Activated T-helper 2 cell treated with anti-CD3 and anti-CD28 coated beads, Interferon-gamma antibody, Interleukin-2, Interleukin-4, amounts not matched to agents 10 μg/mL and 5 μg/mL and 100 μg/mL, durations not matched to agents 14 hours and 24 hours and 36 hours (primary cell): ENCODE results near the gene SERINC5. TPM values are rescaled to one million over a fixed set of nuclear protein-coding genes. Genes with fewer than 3 reads are reported as not detected.
"Not testable (repeated sequence)": the region's sequence is repeated elsewhere in the genome, so short reads cannot be mapped to it uniquely, and the experiment has no call there.

Experiments
- DNase-seq: peaks from one replicate; pipeline ENCODE4 v3.0.0; 2021; ENCODE audit warnings: low spot score
- H3K27ac Mint-ChIP-seq: one replicate; pipeline ENCODE4 v1.8.0; 2021; ENCODE audit warnings: mixed read lengths
- H3K27me3 Mint-ChIP-seq: one replicate; pipeline ENCODE4 v1.8.0; 2021; ENCODE audit warnings: low read depth, mixed read lengths
- H3K36me3 Mint-ChIP-seq: one replicate; pipeline ENCODE4 v1.8.0; 2021; ENCODE audit warnings: low read depth, mixed read lengths
- H3K4me1 Mint-ChIP-seq: one replicate; pipeline ENCODE4 v1.8.0; 2021; ENCODE audit warnings: low read depth, mixed read lengths
- H3K4me3 Mint-ChIP-seq: one replicate; pipeline ENCODE4 v1.8.0; 2021; ENCODE audit warnings: low read depth, mild to moderate bottlenecking, moderate library complexity, mixed read lengths
- H3K9me3 Mint-ChIP-seq: one replicate; pipeline ENCODE4 v1.8.0; 2021; ENCODE audit warnings: mixed read lengths
- intact Hi-C: fragments of 100-400 bp; cut with micrococcal nuclease; formaldehyde crosslinking; loops from one replicate; pipeline ENCODE4 v1.15.1; 2023
- total RNA-seq: library from RNA; stranded (reverse); gene quantifications from 2 replicates; pipeline ENCODE4 v1.2.3, GENCODE V29; 2022

Gene SERINC5
- 18.9 and 19.0 TPM in 2 replicates for total RNA-seq

DNA sequence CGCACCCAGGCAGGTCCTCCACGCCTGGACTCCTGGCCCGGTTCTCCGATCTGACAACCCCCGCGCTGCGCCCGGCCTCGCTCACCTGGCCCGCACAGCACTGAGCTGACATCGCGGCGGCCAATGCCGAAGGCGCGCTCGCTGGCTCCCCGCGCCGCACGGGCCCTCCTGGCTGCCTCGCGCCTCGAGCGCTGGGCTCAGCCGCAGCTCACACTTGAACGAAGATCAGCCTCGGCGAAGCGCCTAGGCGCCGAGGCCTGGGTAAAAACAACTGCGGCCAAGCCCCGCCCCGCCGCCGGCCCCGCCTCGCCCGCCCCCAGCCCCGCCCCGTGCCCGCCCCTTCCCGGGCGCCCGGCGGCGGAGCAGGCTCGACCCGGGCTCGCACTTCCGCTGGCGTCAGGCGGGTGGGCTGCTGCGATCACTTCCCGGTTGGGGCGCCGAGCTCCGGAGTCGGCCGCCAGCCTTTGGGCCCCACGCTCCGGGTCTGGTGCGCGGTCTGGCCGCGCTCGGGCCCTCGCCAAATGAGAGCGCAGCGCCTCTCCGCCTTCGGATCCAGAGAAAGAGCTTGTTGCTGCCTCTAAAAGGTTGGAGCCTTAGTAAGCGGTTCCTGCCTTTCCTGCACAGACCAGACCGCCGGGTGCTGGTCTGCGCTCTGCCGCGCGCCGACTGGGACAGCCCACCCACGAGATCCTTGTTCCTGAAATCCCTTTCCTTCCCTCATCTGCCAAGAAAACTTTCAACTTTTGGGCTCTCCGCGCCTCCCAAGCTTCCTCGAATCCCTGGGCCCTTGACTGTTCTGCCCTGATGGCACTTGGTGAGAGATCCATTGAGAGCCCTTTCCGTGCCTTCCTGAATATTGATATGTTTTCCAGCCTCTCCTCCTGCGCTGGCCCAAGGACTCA is at the start of gene SERINC5:
SERINC5 (minus strand) TSS at position 238 of the 902 bp plus-strand sequence; CDS start at position 112, 126 bp downstream.
- peak; percentile 83 for DNase-seq
- H3K4me1 Mint-ChIP-seq, result peaks cover 42% of the 10 kb centered on the region
- intact Hi-C loops, result loop anchor here (1.0 to 5.0 kb wide), 3 partner anchors 14 to 151 kb away; partner anchors contain the start of gene ZFYVE16
- peaks cover 28% of the 10 kb centered on the region for H3K36me3 Mint-ChIP-seq
- no peaks in the 10 kb centered on the region for H3K9me3 Mint-ChIP-seq
- no peaks in the 10 kb centered on the region for H3K27me3 Mint-ChIP-seq
- H3K27ac Mint-ChIP-seq, result peak within 1 kb of the TSS; percentile 99
- H3K4me3 Mint-ChIP-seq, result peak within 1 kb of the TSS; percentile 95

GRCh38 chr5:80302636-80303035 is 46.8 kb upstream of the SERINC5 start:
- Mint-ChIP-seq H3K4me3 (no peak overlapping the region), H3K4me1 (no peaks in the 10 kb centered on the region), H3K36me3 (no peaks in the 10 kb centered on the region), H3K27ac (no peak overlapping the region), H3K9me3 (no peaks in the 10 kb centered on the region), H3K27me3 (no peaks in the 10 kb centered on the region)
- intact Hi-C loops, result no loop called here
- no peak for DNase-seq

DNA sequence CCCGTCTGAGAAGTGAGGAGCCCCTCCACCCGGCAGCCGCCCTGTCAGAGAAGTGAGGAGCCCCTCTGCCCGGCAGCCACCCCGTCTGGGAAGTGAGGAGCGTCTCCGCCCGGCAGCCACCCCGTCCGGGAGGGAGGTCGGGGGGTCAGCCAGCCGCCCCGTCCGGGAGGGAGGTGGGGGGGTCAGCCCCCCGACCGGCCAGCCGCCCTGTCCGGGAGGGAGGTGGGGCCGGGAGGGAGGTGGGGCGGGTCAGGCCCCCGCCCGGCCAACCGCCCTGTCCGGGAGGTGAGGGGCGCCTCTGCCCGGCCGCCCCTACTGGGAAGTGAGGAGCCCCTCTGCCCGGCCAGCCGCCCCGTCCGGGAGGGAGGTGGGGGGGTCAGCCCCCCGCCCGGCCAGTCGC is 45.5 kb upstream of the SERINC5 start:
- H3K4me1 Mint-ChIP-seq, H3K27me3 Mint-ChIP-seq, DNase-seq, H3K9me3 Mint-ChIP-seq, H3K4me3 Mint-ChIP-seq, H3K27ac Mint-ChIP-seq, H3K36me3 Mint-ChIP-seq, intact Hi-C loops: not testable (repeated sequence)

GRCh38 chr5:80300796-80301195 is 44.9 kb upstream of the SERINC5 start:
- H3K27me3 Mint-ChIP-seq, H3K36me3 Mint-ChIP-seq, H3K27ac Mint-ChIP-seq, H3K4me1 Mint-ChIP-seq, intact Hi-C loops, DNase-seq, H3K4me3 Mint-ChIP-seq, H3K9me3 Mint-ChIP-seq: not testable (repeated sequence)

GRCh38 chr5:80300125-80300524 is 44.3 kb upstream of the SERINC5 start:
- H3K4me3 Mint-ChIP-seq, result no peak overlapping the region
- H3K27me3 Mint-ChIP-seq, result peaks cover 5% of the 10 kb centered on the region
- H3K36me3 Mint-ChIP-seq, result no peaks in the 10 kb centered on the region
- H3K4me1 Mint-ChIP-seq, result no peaks in the 10 kb centered on the region
- H3K9me3 Mint-ChIP-seq, result no peaks in the 10 kb centered on the region
- intact Hi-C loops, result no loop called here
- no peak overlapping the region for H3K27ac Mint-ChIP-seq
- DNase-seq, result no peak

DNA sequence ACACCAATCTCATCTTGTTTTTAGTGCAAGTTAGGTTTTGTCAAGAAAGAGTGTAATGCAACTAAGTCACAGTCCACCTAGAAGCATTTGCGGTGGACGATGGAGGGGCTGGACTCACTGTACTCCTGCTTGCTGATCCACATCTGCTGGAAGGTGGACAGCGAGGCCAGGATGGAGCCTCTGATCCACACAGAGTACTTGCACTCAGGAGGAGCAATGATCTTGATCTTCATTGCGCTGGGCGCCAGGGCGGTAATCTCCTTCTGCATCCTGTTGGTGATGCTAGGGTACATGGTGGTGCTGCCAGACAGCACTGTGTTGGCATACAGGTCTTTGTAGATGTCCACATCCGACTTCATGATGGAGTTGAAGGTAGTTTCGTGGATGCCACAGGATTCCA is 43.8 kb upstream of the SERINC5 start:
- no peak overlapping the region for H3K27ac Mint-ChIP-seq
- no peaks in the 10 kb centered on the region for H3K9me3 Mint-ChIP-seq
- no peak for DNase-seq
- no peaks in the 10 kb centered on the region for H3K36me3 Mint-ChIP-seq
- H3K4me3 Mint-ChIP-seq, result no peak overlapping the region
- intact Hi-C loops, result no loop called here
- H3K27me3 Mint-ChIP-seq, result peaks cover 5% of the 10 kb centered on the region
- no peaks in the 10 kb centered on the region for H3K4me1 Mint-ChIP-seq

DNA sequence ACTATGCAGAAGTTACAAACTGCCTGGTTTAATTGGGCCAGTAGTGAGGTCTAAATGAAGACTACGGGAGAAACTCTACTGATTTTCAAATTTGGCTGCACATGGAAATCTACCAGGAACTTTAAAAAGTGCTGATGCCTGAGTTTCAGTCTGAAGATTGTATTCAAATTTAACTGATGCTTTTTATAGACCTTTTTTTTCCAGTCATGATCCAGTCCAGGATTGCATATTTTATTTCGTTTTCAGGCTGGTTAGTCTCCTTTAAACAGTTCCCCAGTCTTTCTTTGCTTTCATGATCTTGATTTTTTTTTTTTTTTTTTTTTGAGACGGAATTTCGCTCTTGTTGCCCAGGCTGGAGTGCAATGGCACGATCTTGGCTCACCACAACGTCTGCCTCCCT is 40.3 kb upstream of the SERINC5 start:
- no peak overlapping the region for H3K27ac Mint-ChIP-seq
- no peaks in the 10 kb centered on the region for H3K9me3 Mint-ChIP-seq
- H3K4me1 Mint-ChIP-seq, result no peaks in the 10 kb centered on the region
- no peaks in the 10 kb centered on the region for H3K36me3 Mint-ChIP-seq
- no peak overlapping the region for H3K4me3 Mint-ChIP-seq
- DNase-seq, result no peak
- intact Hi-C loops, result no loop called here
- H3K27me3 Mint-ChIP-seq, result peaks cover 5% of the 10 kb centered on the region

DNA sequence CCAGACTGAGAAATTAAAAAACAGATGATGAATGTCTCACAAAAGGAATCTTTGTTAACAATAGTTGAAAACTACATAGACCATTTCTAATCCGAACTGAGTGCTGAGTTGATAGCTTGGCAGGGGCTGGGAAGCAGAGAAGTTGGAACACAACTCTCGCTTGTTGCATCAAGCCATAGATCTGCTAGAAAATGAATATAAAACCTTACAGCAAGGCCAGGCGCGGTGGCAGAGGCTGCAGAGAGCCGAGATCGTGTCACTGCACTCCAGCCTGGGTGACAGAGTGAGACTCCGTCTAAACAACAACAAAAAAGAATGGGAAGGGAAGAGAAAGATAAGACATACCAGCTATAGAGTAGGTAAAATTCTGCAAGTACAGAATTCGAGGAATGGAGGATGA is 35.9 kb upstream of the SERINC5 start:
- no peaks in the 10 kb centered on the region for H3K36me3 Mint-ChIP-seq
- no peaks in the 10 kb centered on the region for H3K27me3 Mint-ChIP-seq
- no peaks in the 10 kb centered on the region for H3K4me1 Mint-ChIP-seq
- intact Hi-C loops, result no loop called here
- no peaks in the 10 kb centered on the region for H3K9me3 Mint-ChIP-seq
- DNase-seq, result no peak
- H3K4me3 Mint-ChIP-seq, result no peak overlapping the region
- H3K27ac Mint-ChIP-seq, result no peak overlapping the region

GRCh38 chr5:80289320-80289719 is 33.5 kb upstream of the SERINC5 start:
- Mint-ChIP-seq H3K27me3 (no peaks in the 10 kb centered on the region), H3K9me3 (no peaks in the 10 kb centered on the region)
- DNase-seq, result no peak

GRCh38 chr5:80288177-80288576 is 32.3 kb upstream of the SERINC5 start:
- H3K27me3 Mint-ChIP-seq, result no peaks in the 10 kb centered on the region
- no peak overlapping the region for H3K4me3 Mint-ChIP-seq
- H3K9me3 Mint-ChIP-seq, result no peaks in the 10 kb centered on the region
- peaks cover 8% of the 10 kb centered on the region for H3K4me1 Mint-ChIP-seq
- no peak overlapping the region for H3K27ac Mint-ChIP-seq
- DNase-seq, result no peak
- intact Hi-C loops, result no loop called here
- H3K36me3 Mint-ChIP-seq, result no peaks in the 10 kb centered on the region

More at GRCh38 chr5:80289320-80289719, 33.5 kb upstream of the SERINC5 start:
- Mint-ChIP-seq H3K36me3 (no peaks in the 10 kb centered on the region), H3K4me1 (peaks cover 4% of the 10 kb centered on the region), H3K4me3 (no peak overlapping the region), H3K27ac (no peak overlapping the region)
- intact Hi-C loops, result no loop called here

DNA sequence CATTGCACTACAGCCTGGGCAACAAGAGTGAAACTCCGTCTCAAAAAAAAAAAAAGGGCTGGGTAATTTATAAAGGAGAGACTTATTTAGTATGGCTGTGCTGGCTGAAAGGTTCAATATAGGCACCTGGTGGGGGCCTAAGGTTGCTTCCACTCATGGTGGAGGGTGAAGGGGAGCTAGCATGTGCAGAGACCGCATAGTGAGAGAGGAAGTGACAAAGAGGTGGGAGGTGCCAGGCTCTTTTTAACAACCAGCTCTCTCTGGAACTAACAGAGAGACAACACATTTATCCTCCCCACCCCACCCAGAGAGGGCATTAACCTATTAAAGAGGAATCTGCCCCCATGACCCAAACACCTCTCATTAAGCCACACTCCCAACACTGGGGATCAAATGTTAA is 28.9 kb upstream of the SERINC5 start:
- peaks cover 12% of the 10 kb centered on the region for H3K4me1 Mint-ChIP-seq
- H3K27me3 Mint-ChIP-seq, result no peaks in the 10 kb centered on the region
- H3K27ac Mint-ChIP-seq, result peak overlapping the region; percentile 73
- H3K36me3 Mint-ChIP-seq, result no peaks in the 10 kb centered on the region
- H3K9me3 Mint-ChIP-seq, result no peaks in the 10 kb centered on the region
- H3K4me3 Mint-ChIP-seq, result no peak overlapping the region
- no peak for DNase-seq
- intact Hi-C loops, result no loop called here

DNA sequence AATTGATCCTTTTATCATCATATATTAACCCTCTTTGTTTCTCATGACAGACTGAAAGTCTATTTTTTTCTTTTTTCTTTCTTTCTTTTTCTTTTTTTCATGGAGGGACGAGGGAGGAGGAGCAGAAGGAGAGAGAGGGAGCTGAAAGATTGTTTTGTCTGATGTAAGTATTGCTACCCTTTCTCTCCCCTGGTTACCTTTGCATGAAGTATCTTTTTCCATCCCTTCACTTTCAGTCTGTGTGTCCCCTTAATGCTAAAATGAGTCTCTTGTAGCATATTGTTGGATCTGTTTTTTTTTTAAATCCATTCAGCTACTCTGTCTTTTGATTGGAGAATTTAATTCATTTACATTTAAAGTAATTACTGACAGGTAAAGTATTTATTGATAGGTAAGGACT is 27.5 kb upstream of the SERINC5 start:
- DNase-seq, result no peak
- Mint-ChIP-seq H3K9me3 (no peaks in the 10 kb centered on the region), H3K4me1 (peaks cover 12% of the 10 kb centered on the region), H3K27me3 (no peaks in the 10 kb centered on the region), H3K36me3 (no peaks in the 10 kb centered on the region), H3K27ac (no peak overlapping the region), H3K4me3 (no peak overlapping the region)
- intact Hi-C loops, result no loop called here

GRCh38 chr5:80282054-80282453 is 26.2 kb upstream of the SERINC5 start:
- H3K4me1 Mint-ChIP-seq, result peaks cover 12% of the 10 kb centered on the region
- H3K36me3 Mint-ChIP-seq, result no peaks in the 10 kb centered on the region
- no peaks in the 10 kb centered on the region for H3K27me3 Mint-ChIP-seq
- no peak overlapping the region for H3K4me3 Mint-ChIP-seq
- H3K27ac Mint-ChIP-seq, result no peak overlapping the region
- intact Hi-C loops, result no loop called here
- no peaks in the 10 kb centered on the region for H3K9me3 Mint-ChIP-seq
- no peak for DNase-seq
